RCC 7860 (cell line): ENCODE measurements around the gene FTCD.
"Not testable (repeated sequence)": the region's sequence is repeated elsewhere in the genome, so short reads cannot be mapped to it uniquely, and the experiment has no call there.

Experiments used
- DNase-seq: peaks from one replicate; pipeline ENCODE4 v3.0.0-alpha.2; 2015; ENCODE audit warnings: low spot score
- FAIRE-seq: peaks from 2 replicates; lab custom pipeline; 2012; peaks lifted over from hg19 to GRCh38; lab: Jason Lieb, UNC

FTCD gene

DNA sequence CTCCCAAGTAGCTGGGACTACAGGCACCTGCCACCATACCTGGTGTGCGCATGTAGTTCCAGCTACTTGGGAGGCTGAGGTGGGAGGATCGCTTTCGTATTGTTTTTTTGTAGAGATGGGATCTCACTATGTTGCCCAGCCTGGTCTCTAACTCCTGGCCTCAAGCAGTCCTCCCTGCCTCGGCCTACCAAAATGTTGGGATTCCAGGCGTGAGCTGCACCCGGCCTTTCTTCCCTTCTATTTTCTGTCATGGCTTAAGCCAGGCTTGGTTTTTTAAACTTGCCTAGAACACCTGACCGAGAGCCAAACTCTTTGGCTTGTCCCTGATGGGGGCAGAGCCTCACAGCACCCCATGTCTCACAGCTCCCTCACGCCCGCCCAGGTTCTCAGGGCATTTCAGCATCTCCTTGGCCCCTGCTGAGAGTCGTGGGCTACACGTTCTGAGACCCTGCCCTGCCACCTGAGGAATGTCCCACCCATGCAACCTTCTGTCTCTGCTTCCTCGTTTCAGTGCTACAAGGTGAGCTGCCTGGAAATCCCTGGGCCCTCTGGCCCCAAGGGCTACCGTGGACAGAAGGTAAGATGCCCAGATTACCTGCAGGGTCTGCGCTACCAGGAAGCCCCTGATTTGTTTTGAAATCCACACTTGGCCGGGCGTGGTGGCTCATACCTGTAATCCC is 41.7 kb downstream of the FTCD start:
- FAIRE-seq, result no peak
- no peak for DNase-seq

DNA sequence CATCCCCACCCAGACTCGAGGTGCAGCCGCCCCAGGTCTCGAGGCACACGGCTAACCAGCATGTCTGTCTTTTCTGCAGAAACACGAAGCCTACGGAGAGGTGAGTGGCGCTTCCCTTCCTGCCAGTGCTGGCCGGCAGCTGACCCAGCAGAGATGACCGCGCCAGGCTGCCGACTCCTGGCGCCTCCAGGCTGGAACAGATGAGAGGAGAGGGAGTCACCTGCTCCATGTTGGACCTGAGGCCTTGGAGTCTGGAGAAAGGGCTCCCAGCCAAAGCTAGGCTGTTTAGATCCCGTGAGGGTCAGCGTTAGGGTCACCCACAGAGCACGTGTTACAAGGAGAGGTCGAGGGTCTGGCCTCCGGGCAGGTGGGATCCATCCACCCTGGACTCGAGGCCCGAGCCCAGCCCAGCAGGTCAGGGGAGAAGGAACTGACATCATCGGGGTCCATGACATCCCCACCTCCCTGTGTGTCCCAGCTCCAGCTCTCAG is 42.6 kb downstream of the FTCD start:
- FAIRE-seq (no peak), DNase-seq (no peak)

DNA sequence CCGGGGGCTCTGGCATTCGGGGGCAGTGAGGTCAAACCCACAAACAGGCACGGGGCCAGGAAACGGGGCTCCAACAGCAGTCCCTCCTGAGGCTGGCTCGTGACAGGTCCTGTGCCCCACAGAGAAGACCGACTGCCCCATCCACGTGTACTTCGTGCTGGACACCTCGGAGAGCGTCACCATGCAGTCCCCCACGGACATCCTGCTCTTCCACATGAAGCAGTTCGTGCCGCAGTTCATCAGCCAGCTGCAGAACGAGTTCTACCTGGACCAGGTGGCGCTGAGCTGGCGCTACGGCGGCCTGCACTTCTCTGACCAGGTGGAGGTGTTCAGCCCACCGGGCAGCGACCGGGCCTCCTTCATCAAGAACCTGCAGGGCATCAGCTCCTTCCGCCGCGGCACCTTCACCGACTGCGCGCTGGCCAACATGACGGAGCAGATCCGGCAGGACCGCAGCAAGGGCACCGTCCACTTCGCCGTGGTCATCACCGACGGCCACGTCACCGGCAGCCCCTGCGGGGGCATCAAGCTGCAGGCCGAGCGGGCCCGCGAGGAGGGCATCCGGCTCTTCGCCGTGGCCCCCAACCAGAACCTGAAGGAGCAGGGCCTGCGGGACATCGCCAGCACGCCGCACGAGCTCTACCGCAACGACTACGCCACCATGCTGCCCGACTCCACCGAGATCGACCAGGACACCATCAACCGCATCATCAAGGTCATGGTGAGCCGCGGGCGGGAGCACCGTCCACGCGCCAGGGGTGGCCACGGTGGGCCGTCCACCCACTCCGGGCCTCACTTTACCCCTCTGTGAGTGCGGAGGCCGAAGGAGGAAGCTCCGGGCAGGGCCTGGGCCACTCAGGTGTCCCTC is 43.3 kb downstream of the FTCD start:
- DNase-seq (no peak), FAIRE-seq (no peak)

DNA sequence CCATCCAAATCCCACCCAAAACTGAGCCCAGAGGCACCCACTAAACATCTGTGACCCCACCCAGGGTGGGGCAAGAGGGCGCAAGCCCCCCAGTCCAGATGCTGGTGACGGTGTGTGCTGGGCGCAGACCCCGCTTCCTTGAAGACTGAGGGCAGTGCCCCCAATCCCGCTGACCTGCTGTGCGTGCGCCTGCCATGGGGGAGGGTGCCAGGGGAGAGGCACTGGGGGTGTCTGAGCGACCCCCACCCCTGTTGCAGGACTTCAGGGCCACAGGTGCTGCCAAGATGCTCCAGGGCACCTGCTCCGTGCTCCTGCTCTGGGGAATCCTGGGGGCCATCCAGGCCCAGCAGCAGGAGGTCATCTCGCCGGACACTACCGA is 44.2 kb downstream of the FTCD start:
- FAIRE-seq (no peak), DNase-seq (no peak)

DNA sequence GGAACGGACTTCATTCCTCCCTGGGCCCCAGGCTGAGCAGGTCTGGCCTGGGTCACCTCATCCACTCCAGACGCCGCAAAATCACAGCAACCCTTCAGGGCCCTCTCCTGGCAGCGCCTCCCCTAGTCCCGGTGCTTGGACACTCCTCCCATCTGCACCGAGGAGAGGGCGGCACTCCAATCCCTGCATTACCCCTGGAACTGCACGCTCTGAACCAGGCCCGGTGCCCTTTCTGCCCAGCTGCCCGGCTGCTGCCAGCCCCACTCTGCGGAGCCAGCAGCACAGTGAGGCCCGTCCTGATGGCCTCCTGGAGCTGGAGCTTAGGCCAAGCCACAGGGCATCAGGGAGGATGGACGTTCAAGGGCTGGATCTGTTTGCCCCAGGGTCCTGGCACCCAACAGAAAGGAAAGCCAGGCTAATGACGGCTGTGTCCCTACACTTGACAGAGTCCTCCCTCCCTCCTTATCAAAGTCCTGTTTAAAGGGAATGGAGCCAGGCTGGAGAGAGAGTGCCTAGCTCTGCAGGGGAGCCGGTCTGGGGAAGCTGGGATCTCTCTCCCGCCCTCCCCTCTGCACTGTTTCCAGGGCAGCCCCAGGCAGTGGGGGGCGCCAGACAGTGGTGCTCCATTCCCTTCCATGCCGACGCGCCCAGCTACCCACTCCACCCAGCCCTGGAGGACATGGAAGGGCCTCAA is 44.7 kb downstream of the FTCD start:
- no peak for FAIRE-seq
- DNase-seq, result no peak

DNA sequence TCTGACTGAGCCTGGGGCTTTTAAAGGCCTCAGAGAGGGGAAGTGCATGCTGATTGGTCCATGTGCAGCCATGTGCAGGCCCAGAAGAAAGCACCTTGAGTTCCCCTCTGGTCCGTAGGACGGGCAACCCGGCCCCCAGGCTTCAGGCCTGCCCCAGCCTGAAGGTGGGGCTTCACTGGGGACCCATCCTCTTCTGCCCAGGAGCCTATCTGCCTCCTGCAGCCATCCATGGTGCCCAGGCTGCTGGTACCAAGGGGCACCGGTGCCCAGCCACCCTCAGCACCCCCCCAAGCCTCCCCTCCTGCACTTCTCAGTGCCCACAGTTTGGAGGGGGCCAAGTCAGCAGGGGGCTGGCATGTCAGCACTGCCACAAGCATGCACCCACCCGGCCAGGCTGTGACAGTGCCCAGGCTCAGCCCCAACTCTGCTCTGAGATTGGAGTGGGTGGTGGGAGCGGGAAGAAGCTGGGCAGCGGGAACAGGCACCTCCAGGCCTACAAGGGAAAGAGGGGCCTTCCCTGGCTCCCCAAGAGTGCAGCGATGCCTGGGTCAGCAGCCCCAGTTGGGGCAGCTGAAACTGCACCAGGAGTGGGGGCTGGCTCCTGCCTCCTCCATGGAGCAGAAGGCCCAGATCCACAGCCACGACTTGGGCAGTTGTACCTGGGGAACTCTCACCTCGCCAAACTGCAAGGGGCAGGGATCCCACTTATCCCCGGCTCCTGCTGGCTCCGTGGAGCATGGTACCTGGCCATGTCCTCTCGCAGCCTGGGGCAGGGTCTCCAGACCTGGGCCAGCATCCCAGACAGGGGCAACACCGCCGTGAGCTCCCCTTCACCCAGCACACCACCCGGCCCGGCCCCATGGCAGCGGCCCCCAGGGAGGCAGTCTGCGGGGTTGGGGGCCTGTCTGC is 45.8 kb downstream of the FTCD start:
- no peak for DNase-seq
- FAIRE-seq, result no peak

DNA sequence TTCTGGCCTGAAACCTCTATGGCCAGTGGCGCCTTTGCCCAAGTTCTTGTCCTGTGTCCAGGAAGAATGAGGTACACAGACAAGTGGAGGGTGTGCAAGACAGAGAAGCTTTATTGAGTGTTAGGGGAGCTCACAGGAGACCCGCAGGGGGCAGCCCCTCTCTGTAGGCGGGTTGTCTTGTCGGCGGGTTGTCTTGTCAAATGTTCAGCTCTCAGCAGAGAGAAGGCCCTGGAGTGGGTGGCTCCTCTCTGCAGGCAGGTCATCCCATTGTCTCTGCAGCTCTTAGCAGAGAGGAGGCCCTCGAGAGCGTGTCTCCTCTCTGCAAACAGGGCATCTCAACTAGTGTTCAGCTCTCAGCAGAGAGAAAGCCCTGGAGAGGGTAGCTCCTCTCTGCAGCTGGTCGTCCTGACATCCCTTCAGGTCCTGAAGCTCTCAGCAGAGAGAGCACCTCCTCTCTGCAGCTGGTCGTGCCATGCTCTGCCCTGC is 46.5 kb downstream of the FTCD start:
- DNase-seq (no peak), FAIRE-seq (no peak)

DNA sequence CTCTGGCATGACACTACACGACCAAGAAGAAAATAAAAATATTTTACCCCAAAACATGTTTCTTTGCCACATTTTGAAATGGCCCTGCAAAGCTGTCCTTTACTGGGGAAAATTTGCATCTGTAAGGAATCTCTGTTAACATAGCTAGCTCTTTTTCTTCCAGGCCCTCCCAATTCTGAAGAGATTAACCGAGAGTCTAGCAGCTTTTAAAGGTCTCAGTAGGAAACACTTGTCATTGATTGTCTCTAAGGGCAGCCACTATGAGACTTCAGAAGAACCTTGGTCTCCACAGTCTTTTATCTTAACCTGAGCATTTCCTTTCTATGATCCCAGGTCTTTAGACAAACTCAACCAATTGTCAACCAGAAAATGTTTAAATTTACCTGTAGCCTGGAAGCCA is 48.0 kb downstream of the FTCD start:
- DNase-seq, FAIRE-seq: not testable (repeated sequence)

DNA sequence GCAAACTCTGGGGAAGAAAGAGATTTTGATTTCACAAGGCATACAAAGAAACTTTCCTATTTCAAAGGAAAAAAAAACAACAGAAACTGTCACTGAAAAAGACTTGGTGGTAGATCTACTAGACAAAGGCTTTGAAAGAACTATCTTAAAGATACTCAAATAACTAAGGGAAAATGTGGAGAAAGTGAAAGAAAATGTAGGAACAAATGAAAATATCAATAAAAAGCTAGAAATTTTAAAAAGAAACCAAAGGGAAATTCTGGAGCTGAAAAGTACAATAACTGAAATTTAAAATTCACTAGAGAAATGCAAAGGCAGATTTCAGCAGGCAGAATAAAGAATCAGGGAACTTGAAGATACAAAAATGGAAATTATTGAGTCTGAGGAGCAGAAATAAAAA is 51.3 kb downstream of the FTCD start:
- DNase-seq, result no peak
- FAIRE-seq, result no peak

DNA sequence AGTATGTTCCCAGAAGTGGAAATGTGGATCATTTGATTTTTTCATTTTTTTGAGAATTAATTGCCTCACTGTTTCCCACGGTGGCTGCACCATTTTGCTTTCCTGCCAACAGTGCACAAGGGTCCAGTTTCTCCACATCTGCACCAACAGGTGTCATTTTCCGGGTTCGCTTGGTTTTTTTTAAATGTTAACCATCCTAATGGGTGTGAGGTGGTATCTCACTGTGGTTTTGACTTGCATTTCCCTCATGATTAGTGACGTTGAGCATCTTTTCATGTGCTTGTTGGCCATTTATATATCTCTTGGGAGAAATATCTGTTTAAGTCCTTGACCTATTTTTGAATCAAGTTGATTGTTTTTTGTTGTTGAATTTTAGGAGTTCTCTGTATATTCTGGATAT is 54.5 kb downstream of the FTCD start:
- DNase-seq (no peak), FAIRE-seq (no peak)

DNA sequence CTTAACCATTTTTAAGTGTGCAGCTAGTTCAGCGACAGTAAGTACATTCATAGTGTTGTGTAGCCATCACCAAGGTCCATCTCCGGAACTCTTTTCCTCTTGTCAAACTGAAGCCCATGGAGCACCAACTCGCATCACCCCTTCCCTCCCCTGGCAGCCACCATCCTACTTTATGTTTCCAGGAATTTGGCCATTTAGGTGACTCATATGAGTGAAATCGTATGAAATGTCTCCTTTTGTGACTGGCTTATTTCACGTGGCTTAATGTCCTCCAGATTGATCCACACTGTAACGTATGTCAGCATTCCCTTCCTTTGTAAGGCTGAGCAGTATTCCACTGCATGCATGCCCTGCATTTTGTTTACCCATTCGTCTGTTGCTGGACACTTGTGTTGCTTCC is 55.0 kb downstream of the FTCD start:
- FAIRE-seq (no peak), DNase-seq (no peak)

DNA sequence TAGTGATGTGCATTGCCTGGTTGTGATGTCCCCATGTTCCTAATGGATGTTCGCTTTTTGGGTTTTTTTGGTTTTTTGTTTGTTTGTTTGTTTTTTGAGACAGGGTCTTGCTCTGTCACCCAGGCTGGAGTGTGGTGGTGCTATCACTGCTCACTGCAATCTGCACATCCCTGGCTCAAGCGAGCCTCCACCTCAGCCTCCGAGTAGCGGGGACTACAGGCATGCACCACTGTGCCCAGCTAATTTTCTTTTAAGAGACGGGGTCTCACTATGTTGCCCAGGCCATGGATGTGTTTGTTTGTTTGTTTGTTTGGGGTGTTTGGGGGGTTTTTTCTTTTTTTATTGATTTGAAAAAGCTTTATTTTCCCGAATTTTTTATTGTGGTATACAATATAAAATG is 55.4 kb downstream of the FTCD start:
- DNase-seq, result no peak
- FAIRE-seq, result no peak

DNA sequence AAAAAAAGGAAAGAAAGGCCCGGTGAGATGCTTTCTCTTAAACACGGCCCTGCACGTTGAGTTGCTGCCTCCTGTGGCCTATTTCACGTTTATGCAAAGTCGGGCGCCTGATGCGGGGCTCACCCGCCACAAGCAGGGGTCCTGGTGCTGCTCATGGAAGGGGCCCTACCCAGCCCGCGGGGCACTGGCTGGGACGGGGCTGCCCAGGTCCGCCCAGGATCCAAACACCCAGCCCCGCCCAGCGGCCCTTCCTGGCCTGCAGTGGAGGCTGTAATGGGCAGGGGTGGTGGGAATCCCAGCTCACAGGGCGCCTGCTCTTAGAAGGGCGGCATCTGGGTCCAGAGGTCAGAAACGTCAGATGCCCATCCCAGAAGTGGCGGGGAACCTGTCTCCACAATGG is 55.9 kb downstream of the FTCD start:
- DNase-seq (no peak), FAIRE-seq (no peak)

DNA sequence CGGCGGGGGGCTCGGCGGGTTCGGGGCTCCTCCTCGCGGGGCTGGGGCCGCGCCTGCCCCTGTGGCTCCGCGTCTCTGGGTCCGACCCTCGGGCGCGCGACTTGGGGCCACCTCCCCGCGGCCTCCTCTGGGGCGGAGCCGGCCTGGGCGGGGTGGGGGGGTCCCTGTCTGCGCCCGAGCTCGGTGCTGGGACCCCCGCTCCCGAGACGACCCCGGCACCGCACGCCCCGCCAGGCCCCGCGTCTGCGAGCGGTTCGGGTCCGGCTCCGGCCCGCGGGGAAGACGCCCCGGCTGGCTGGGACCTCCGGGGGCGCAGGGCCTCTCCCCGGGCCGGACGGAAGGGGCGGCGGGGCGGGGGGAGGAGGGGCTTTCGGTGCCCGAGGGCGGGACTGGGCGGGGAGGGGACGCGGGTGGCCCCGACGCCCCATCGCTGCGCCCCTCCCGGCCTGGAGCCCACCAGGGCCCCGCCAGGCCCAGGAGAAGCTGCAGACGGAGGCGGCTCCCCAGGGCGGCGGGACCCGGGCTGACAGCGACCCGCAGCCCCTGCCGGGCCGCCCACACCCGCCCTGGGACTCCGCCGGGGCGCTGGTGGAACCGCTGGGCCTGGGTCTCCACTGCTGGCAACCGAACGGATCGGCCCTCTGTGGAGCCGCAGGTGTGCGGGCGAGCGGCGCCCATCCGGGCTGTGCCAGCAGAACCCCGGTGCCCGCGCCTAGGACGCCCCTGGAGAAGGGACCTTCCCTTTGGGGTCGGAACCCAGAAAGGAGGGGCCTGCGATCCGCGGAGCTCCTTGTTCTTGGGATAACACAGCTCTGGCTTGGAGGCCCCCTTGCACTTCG is 56.9 kb downstream of the FTCD start:
- DNase-seq (no peak), FAIRE-seq (no peak)

DNA sequence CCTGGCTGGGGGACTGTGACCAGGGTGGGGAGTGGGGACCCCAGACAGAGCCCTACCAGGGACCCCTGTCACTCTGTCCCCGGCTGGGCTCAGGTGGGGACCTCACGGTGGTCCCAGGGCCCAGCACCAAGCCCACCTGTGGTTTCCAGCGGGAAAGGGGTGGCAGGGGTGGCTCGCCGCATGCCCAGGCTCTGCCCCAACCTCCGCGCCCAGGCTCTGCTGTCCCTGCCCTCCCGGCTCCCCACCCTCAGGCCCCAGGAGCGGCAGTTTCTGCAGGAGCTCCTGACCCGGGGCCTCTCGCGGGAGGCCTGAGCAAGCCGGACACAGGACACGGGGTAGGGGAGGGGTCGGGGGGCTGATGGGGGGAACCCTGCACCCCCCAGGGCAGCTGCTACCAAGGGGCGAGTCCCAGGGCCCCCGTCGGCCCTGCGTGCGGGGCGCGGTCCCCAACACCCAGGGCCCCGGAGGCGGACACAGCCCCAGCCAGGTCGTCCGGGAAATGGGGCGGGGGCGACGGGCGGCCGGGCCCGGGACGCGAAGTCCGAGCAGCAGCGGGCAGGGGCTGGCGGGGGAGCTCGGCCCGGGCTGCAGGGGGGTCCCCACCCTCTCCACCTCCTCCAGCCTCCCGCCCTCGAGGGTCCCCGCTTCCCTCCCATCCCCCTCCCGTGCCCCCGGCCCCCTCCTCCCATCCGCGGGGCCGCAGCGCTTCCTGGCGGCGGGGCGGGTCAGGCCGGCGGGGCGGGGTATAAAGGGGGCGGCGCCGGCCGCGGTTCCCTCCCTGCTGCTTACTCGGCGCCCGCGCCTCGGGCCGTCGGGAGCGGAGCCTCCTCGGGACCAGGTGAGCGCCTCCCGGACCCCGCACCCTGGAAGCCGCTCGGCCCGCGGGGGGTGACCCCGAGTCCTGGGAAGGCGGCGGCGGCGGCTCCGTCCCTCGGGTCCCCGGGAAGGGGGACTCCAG is 57.8 kb downstream of the FTCD start, which contains the start of gene COL6A2:
Gene COL6A2 (plus strand): TSS at position 777 of the 958 bp plus-strand sequence.
- FAIRE-seq (no peak), DNase-seq (no peak)

DNA sequence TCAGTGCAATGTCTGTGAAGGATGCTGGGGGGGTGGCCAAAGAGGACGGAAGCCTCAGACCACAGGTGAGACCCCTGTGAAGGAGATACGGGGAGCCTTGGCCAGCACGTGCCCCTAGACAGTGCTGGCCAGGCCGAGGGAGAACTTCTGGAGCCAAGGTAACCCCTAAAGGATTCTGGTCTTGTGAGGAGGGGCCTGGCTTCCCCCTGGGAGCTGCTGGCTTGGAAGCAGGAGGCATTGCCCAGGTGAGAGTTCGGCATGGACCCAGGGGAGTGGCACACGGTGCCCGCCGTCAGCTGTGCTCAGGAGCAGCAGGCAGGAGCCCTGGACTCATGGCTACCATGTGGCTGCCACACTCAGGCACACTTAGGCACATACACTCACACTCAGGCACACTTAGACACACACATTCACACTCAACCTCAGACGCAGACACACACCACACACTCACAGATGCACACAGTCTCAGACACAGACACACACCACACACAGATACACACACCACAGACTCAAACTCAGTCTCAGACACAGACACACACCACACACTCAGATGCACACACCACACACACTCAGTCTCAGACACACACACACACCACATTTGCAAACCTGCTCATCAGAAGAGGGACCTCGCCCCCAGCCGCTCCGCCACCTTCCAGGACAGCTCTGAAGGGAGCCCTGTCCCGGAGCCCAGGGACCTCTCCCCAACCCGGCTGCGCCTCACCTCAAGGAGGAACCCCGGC is 58.6 kb downstream of the FTCD start:
- FAIRE-seq (no peak), DNase-seq (no peak)

DNA sequence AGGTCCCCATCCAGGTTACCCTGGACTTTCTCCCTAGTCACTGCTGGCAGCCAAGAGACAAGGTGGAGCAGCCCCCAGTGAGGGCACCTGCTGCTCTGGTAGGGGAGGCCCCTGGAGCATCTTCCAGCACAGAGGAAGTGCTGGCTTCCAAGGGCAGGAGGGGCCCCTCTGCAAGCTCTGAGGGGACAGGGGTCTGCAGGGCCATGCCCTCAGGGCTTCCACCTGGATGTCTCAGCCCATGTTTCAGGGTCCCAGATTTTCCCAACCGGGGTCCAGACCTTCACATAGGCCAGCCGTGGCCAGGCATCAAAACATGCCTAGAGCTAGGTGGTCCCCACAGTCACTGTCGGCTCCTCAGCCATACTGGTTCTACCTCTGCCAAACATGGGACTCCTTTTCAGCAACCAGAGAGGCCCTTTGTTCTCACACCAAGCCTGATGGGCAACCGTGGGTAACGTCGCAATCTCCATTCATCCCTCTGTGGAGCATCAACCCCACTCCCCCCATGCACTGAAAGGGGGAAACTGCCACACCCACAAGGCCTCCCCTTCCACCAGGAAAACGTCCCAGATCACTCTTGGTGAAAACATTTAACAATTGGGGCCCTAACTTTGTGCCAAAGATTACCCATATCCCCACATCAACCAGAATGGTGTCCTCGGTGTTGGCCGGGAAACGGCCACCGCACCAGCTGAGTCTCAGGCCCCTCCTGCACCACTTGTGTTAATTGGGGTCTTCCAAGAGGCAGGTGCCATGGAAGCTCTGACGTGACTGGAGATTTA is 59.4 kb downstream of the FTCD start:
- no peak for FAIRE-seq

More for the DNA sequence above, 59.4 kb downstream of the FTCD start:
- DNase-seq, result no peak
